Measurements from ENCODE around the gene CFAP119. TPM values are rescaled to one million over a fixed set of nuclear protein-coding genes. Genes with fewer than 3 reads are reported as not detected.

Gene CFAP119
- total RNA-seq, 1 donor from 2014 or later, result 0.90 TPM

DNA sequence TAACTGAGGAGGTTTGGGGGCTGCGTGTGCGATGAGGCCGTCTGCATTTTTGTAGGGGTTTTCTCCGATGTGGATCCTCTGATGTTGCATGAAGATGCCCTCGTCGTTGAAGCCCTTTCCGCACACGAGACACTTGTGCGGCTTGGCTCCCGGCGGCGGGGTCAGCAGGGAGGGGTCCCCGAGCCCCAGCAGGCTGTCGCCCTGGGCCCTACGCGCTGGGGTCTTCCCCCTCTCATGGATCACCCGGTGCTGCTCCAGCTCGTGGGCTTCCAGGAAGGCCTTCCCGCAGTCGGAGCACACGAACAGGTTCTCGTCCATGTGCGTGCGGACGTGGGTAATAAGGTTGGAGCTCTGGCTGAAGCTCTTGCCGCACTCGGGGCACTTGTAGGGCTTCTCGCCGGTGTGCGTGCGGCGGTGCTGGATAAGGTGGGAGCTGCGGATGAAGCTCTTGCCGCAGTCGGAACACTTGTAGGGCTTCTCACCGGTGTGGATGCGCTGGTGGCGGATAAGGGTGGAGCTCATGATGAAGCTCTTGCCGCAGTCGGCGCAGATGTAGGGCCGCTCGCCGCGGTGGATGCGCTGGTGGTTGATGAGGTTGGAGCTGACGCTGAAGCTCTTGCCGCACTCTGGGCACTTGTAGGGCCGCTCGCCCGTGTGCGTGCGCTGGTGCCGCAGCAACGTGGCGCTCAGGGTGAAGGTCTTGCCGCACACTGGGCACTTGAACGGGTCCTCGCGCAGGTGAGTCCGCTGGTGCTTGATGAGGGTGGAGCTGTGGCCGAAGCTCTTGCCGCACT lies 20.8 kb upstream of the CFAP119 start:
- no peak for DNase-seq (ENCODE audit: low read depth in 2 of 2)

GRCh38 chr16:30780549-30780948 lies 18.7 kb upstream of the CFAP119 start:
- DNase-seq (ENCODE audit: low read depth in 2 of 2), result no peak

DNA sequence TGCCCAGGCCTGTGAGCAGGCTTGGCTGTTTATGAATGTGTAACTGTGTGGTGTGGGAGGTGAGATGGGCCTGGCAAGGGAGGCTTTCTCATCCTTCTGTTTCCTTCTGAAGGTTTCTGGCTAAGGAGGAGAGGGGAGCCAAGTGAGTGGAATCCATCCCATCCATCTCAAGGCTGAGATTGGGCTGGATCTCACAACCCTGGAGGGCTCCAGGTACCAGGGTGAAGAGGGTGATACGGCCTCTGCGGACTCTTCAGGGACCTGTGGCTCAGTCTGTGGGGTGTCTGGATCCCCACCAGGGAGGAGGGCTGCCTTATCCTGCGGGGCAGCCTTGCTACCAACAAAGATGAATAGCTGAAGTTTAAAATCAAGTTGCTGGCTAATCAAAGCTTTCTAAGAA lies 18.2 kb upstream of the CFAP119 start:
- no peak for DNase-seq (ENCODE audit: low read depth in 2 of 2)

DNA sequence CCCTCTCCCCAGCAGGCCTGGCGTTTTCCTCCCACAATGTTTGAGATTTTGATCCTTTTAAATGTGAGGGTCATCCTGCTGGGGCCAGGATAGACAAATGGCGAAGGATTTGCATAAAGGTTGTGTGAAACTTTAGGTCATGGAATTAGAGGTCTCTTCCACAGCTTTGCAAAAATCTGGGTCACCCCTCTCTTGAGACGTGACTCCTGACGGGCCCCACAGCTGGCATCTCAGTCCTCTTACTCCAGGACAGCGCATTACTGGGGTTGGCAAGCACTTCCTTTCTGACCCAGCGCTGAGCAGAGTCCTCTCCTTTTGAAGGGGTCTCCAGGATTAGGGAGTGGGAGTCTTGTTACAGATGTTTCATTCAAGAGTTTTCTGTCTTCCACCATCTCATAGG lies 17.7 kb upstream of the CFAP119 start:
- no peak for DNase-seq (ENCODE audit: low read depth in 2 of 2)

DNA sequence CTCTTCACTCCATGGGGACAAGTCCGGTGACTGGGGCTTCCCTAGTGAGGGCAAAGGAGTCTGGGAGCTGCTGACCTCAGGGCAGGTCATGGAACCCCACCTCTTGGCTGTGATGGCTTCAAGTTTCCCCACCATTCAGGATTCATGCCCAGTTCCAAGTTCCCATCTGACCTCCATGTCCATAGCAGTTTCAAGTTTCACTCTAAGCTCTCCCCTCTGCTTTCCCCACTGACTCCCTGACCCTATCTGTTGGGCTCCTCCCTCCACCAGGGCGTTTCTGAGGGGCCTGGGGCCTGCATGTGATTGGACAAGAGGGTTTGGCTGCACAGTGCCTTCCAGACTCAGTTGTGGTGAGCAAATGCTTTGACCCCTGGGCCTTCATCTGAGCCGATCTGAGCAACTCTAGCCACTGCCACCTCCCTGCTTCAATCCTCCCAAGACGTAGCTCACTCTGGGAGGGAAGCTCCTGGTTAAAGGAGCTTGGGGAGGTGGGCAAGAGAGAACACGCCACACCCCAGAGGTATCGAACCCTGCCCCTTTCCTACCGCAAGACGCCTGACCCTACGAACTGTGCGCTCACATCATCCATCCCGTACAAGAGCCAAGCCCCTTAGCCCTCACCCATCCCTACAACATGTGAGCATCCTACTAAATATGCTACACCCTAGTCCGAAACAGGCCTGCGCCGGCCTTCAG lies 16.8 kb upstream of the CFAP119 start:
- DNase-seq (ENCODE audit: low read depth in 2 of 2), result no peak

- DNase-seq (ENCODE audit: low read depth in 2 of 2), result no peak
Measured at GRCh38 chr16:30777591-30778297, 15.9 kb upstream of the CFAP119 start.

- DNase-seq (ENCODE audit: low read depth in 2 of 2), result peak; percentile 55 to 78
Measured at GRCh38 chr16:30775392-30776188, 13.7 kb upstream of the CFAP119 start.

DNA sequence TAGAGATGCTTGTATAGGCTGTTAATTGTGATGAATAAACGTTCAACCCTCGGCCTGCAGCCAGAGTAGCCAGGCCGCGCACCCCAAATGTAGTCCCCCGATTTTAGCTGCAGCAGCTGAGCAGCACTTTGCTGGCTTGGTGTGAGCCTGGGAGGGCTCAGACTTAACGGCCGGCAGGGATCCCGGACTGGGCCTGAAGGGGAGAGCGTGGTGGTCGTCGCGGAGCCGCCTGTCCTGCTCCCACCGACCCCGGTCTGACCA lies 13.2 kb upstream of the CFAP119 start:
- no peak for DNase-seq (ENCODE audit: low read depth in 2 of 2)

DNA sequence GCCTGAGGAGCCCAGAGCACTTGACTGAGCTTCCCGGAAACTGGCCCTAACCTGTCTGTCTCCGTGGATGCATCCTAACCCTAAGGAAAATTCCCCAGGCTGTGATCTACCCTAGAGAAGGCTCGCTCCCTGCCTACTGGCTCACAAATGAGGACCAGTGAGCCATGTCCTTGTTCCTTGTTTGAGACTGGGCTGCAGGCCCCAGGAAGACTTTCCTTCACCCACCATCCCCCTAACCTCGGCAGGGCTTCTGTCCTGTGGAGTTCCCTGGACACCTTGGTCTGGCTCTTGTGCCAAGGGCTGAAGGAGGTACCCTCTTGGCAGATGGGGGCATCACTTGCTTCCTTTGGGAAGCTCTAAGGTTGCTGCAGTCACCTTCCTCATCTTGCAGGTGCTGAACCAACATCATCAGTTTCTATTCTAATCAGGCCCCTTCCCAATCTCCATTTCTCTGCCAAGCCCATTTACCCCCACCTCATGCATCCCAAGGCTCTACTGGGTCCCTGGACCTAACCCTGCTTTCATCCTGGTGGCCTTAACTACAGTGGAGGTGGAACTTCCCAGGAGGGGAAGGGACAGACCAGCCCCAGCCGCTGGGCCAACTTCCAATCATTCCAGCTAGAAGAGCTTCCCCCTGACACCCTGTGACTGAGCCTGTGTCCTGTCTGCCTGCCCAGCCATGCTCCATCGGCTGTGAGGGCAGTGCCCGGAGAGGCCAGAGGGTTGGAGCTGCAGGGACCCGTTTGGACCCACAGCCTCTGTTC lies 12.7 kb upstream of the CFAP119 start:
- peak in 1 of 2 donors; percentile 17 for DNase-seq (ENCODE audit: low read depth in 2 of 2)

DNA sequence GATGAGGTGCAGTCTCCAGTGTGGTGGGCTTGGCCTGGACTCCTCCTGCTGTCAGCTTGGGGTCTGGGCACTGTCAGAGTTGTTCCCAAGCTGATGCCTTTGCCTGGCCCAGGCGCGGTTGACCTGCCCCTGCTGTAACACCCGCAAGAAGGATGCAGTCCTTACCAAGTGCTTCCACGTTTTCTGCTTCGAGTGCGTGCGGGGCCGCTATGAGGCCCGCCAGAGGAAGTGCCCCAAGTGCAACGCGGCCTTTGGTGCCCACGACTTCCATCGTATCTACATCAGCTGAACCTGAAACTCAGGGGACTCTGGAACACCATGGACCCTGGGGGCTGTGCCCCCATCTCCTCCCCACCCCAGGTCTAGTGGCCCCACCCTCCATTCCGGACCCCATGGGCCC lies 12.0 kb upstream of the CFAP119 start:
- no peak for DNase-seq (ENCODE audit: low read depth in 2 of 2)

DNA sequence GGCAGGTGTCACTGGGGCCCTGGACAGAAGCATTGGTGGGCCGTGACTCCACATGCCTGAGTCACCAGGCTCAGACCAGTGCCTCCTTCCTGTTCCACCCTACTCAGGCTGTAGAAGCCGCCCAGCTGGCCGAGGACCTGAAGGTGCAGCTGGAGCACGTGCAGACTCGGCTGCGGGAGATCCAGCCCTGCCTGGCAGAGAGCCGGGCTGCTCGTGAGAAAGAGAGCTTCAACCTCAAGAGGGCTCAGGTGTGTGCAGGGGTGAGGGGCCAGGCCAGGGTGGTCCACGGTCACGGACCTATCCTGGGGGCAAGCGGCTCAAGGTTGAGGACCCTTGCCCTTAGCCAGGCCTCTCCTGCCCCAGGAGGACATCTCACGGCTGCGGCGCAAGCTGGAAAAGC lies 9.9 kb upstream of the CFAP119 start:
- DNase-seq (ENCODE audit: low read depth in 2 of 2), result peak in 1 of 2 donors; percentile 53

GRCh38 chr16:30769379-30770089 lies 7.7 kb upstream of the CFAP119 start:
- DNase-seq (ENCODE audit: low read depth in 2 of 2), result no peak

DNA sequence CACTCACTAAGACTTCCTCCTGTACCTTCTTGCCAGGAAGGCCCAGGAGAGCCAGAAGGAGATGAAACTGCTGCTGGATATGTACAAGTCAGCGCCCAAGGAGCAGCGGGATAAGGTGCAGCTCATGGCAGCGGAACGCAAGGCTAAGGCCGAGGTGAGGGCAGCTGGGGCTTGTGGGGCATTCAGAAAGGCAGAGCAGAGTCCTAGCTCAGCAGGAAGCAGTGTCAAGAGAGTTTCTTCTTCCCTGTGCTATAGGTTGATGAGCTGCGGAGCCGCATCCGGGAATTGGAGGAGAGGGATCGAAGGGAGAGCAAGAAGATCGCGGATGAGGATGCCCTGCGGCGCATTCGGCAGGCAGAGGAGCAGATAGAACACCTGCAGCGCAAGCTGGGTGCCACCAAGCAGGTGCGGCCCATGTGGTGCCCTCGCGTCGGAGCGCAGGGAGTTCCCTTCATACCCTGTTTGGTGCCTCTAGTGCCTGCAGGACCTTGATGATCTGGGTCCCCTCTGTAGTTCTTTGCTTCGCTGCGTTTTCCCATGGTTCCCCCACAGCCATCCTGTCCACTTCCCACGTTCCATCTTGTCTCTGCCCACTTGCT lies 6.8 kb upstream of the CFAP119 start:
- no peak for DNase-seq (ENCODE audit: low read depth in 2 of 2)

DNA sequence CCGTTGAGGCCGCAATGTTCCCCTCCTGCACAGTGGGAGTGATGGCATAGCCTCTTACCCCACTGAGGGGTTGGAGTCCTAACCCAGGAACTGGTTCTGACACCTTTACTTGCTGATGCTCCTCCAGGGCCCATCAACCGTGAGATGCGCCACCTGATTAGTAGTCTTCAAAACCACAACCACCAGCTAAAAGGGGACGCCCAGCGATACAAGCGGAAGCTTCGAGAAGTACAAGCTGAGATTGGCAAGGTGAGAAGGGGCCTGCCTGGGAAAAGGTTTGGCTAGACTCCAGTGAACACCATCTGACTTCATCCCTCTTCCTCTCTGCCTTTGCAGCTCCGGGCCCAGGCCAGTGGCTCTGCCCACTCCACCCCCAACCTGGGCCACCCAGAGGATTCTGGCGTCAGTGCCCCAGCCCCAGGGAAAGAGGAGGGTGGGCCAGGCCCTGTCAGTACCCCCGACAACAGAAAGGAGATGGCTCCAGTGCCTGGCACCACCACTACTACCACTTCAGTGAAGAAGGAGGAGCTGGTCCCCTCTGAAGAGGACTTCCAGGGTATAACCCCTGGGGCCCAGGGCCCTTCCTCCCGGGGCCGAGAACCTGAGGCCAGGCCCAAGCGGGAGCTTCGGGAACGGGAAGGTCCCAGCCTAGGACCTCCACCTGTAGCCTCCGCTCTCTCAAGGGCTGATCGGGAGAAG lies 6.1 kb upstream of the CFAP119 start:
- no peak for DNase-seq (ENCODE audit: low read depth in 2 of 2)

GRCh38 chr16:30766933-30767284 lies 5.0 kb upstream of the CFAP119 start:
- DNase-seq (ENCODE audit: low read depth in 2 of 2), result no peak

DNA sequence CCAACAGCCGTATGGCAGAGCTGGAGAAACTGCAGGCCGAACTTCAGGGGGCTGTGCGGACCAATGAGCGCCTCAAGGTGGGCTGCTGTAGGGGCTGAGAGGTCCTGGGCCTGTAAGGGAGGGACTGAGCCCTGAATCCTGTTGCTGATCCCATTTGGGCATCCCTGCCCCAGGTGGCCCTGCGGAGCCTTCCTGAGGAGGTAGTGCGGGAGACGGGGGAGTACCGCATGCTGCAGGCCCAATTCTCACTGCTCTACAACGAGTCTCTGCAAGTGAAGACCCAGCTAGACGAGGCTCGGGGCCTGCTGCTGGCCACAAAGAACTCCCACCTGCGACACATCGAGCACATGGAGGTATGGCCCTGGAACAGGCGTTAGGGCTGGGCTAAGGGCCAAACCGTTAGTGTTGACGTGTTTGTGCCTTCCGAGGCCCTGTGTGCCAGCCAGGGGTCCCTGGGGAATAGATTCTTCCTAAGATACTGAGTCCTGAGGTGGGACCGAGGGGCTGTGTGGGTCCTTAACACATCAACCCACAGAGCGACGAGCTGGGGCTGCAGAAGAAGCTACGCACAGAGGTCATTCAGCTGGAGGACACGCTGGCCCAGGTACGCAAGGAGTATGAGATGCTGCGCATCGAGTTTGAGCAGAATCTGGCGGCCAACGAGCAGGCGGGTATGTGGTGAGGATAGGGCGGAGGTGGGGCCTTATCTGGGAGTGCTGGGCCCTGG lies 4.5 kb upstream of the CFAP119 start:
- DNase-seq (ENCODE audit: low read depth in 2 of 2), result no peak

DNA sequence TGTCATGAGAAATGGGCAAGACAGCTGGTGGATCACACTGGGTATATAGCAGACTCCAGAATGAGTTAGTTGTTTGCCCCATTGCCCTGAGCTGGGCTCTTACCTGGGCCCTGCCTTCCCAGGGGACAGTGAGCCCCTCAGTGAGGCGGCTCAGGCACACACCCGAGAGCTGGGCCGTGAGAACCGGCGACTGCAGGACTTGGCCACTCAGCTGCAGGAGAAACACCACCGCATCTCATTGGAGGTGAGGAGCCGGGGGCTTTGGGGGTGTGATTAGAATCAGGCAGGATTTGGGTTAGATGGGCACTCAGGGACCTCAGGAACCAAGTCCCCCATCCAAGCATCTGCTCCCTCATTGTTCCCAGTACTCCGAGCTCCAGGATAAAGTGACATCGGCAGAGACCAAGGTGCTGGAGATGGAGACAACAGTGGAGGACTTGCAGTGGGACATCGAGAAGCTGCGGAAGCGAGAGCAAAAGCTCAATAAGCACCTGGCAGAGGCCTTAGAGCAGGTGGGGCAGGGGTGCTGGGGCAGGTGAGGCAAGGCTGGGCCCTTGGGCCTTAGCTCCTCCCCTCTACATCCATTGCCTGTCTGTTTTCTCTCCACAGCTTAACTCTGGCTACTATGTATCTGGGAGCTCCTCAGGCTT lies 3.1 kb upstream of the CFAP119 start:
- DNase-seq (ENCODE audit: low read depth in 2 of 2), result no peak

DNA sequence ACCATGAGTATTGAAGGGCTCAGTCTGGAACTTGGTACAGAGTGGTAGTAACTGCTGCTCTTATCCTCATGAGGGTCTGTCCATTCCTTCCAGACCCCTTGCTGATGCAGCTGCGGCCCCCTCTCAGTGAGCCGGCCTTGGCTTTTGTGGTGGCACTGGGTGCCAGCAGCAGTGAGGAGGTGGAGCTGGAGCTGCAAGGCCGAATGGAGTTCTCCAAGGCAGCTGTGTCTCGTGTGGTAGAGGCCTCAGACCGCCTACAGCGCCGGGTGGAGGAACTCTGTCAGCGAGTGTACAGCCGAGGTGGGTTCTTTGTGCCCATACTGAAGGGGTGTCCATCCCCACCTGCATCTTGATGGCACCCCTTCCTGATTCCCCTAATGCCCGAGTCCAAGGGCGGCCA lies 2.2 kb upstream of the CFAP119 start:
- no peak for DNase-seq (ENCODE audit: low read depth in 2 of 2)

Measured in dermis microvascular lymphatic vessel endothelial cell (primary cell).